Transverse colon (tissue), 4 donors: Measurements from ENCODE around the gene HCK. TPM values are rescaled to one million over a fixed set of nuclear protein-coding genes. Genes with fewer than 3 reads are reported as not detected.
A peak's percentile ranks its signal among the peaks of the same experiment; 100 is the strongest.

ENCODE experiments used
- DNase-seq: peaks from one replicate; pipeline ENCODE4 v3.0.0-alpha.2; 2019
- H3K27ac ChIP-seq, 4 donors: fragments of 200-600 bp; sonication (generic); 2 replicates each; pipeline ENCODE4 v1.5.1; 2016 to 2018; ENCODE audit warnings: inconsistent platforms in 4 of 4
- H3K27me3 ChIP-seq: fragments of 200-600 bp; sonication (generic); 2 replicates; pipeline ENCODE4 v1.5.1; 2017; ENCODE audit warnings: inconsistent platforms
- H3K36me3 ChIP-seq, 4 donors: fragments of 200-600 bp; sonication (generic); 2 replicates each; pipeline ENCODE4 v1.5.1; 2017 to 2019; ENCODE audit warnings: inconsistent platforms in 4 of 4
- H3K4me1 ChIP-seq, 4 donors: fragments of 200-600 bp; sonication (generic); 2 replicates each; pipeline ENCODE4 v1.5.1; 2017 to 2020; ENCODE audit warnings: inconsistent platforms in 4 of 4
- H3K4me3 ChIP-seq, 4 donors: fragments of 200-600 bp; sonication (generic); 1 replicate in 1 of 4; 2 replicates in 3 of 4; pipeline versions ENCODE4 v1.5.1 to v1.6.1; 2017 to 2019; ENCODE audit warnings: inconsistent platforms in 4 of 4
- H3K9me3 ChIP-seq, 2 donors: fragments of 200-600 bp; sonication (generic); 2 replicates each; pipeline ENCODE4 v1.5.1; 2017 to 2019; ENCODE audit warnings: inconsistent platforms in 2 of 2
- EP300 ChIP-seq: sonication (generic); formaldehyde crosslinking; IDR thresholded peaks from one replicate; pipeline ENCODE4 v1.6.1; 2017; ENCODE audit warnings: antibody characterized with exemption, low read depth
- POLR2A ChIP-seq: fragments of 450-650 bp; IDR thresholded peaks from one replicate; pipeline ENCODE4 v1.6.1; 2016; ENCODE audit warnings: antibody characterized with exemption, mild to moderate bottlenecking, moderate library complexity
- POLR2AphosphoS5 ChIP-seq, 3 donors: sonication (generic); formaldehyde crosslinking; IDR thresholded peaks; one replicate each; pipeline ENCODE4 v1.6.1; 2016; ENCODE audit warnings: antibody characterized with exemption in 3 of 3
- WGBS, 2 donors: methylation state at CpG; one replicate each; pipeline ENCODE4 v1.1.5; 2018; ENCODE audit warnings: low coverage in 1 of 2; 5-methylcytosine and 5-hydroxymethylcytosine counted together
- in situ Hi-C, 4 donors: fragments of 200-750 bp; cut with MboI; loops; one replicate each; pipeline versions ENCODE4 v1.15.0 to v1.15.1; 2017; ENCODE audit warnings: low sequenced_read_pairs in 3 of 4, low pct_ligation_motif_present in 1 of 4, low pct_unique_long_range_greater_than_20kb in 1 of 4
- intact Hi-C: fragments of 100-400 bp; cut with DNase I; formaldehyde crosslinking; loops from one replicate; pipeline ENCODE4 v1.15.1; 2023; ENCODE audit warnings: low total_unique reads
- total RNA-seq, 4 donors: library from RNA; depleted of rRNA; stranded (reverse); fragments of >200 nt; gene quantifications; one replicate each; pipeline ENCODE4 v1.1.0, GENCODE V29; 2016
- TF ChIP-seq, protein P1 (sequence below), 5 experiments: fragments of 200-600 bp in 3 of 5; fragments of 450-650 bp in 2 of 5; sonication (generic) in 3 of 5; IDR thresholded peaks; 1 replicate in 2 of 5; 2 replicates in 3 of 5; pipeline ENCODE4 v1.5.1; 2016 to 2017; ENCODE audit warnings: antibody characterized with exemption in 5 of 5, inconsistent platforms in 3 of 5, mild to moderate bottlenecking in 2 of 5, moderate library complexity in 1 of 5

The HCK gene
- total RNA-seq, 4 donors from 2014 or later, result 9.7 to 22.7 (median 11.7) TPM

DNA sequence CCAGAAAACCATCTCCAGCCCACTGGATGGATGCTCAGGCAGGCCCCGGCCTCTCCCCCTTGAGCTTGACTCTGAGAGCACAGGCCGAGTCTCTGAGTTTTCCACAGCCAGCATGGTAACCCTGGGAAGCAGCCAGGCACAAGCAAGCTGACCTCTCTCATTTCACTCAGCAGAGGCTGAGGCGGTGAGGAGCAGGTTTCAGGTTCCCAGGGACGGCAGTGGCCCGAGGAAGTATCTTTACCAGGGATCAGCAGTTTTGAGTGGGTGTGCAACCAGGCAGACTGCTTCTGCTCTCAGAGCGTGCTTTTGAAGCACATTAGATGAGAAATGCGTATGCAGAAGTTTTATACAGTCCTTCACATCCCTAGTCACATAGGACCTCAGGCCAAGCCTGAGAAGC is 12.6 kb downstream of the HCK start:
- intact Hi-C loops, result loop anchor here (5.0 kb wide), 1 partner anchor 473 kb away; no protein-coding TSS in a partner anchor
- no peak for DNase-seq

DNA sequence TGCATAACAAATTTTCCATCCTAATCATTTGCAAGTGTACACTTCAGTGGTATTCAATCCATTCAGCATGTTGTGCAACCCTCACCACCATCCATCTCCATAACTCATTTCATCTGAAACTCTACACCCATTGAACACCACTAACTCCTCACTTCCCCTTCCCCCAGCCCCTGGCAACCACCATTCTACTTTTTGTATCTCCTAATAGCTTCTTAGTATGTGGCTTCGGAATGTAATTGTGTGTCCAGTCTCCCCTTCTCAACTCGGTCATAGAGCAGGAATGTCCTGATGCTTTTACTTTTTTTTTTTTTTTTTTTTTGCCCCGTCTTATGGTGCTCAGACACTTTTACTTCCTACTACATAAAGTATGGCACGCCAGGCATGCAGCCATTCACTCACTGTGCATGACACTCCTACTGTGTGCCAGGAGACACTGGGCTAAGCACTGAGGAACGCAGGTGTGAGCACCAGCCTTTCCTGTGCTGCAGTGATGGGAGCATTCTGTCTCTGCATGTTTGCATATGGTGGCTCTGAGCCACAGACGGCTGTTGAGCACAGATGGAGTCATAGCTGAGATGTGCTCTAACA is 15.3 kb downstream of the HCK start:
- TF ChIP-seq POLR2AphosphoS5 (IDR thresholded peaks at IDR 0.05), result no peak
- TF ChIP-seq POLR2A, result no peak
- TF ChIP-seq, protein P1, sequence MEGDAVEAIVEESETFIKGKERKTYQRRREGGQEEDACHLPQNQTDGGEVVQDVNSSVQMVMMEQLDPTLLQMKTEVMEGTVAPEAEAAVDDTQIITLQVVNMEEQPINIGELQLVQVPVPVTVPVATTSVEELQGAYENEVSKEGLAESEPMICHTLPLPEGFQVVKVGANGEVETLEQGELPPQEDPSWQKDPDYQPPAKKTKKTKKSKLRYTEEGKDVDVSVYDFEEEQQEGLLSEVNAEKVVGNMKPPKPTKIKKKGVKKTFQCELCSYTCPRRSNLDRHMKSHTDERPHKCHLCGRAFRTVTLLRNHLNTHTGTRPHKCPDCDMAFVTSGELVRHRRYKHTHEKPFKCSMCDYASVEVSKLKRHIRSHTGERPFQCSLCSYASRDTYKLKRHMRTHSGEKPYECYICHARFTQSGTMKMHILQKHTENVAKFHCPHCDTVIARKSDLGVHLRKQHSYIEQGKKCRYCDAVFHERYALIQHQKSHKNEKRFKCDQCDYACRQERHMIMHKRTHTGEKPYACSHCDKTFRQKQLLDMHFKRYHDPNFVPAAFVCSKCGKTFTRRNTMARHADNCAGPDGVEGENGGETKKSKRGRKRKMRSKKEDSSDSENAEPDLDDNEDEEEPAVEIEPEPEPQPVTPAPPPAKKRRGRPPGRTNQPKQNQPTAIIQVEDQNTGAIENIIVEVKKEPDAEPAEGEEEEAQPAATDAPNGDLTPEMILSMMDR (IDR thresholded peaks at IDR 0.05), result no peak
- TF ChIP-seq EP300, result no peak
- intact Hi-C loops (no loop called here), in situ Hi-C loops (no loop called here)
- no peaks in the 10 kb centered on the region for H3K36me3 ChIP-seq
- H3K9me3 ChIP-seq, result no peaks in the 10 kb centered on the region
- no peaks in the 10 kb centered on the region for H3K4me1 ChIP-seq
- WGBS, 2 donors, result 62 to 72% methylated on average over 4 to 6 of the region's 6 CpGs
- H3K27ac ChIP-seq, result no peak overlapping the region
- no peak overlapping the region for H3K4me3 ChIP-seq
- H3K27me3 ChIP-seq, result peaks cover 6% of the 10 kb centered on the region
- DNase-seq, result no peak

More for the DNA sequence above, 12.6 kb downstream of the HCK start:
- TF ChIP-seq POLR2A (no peak), POLR2AphosphoS5 (IDR thresholded peaks at IDR 0.05) (no peak), EP300 (no peak)
- TF ChIP-seq, protein P1 (IDR thresholded peaks at IDR 0.05), result no peak
- Histone ChIP-seq H3K9me3 (no peaks in the 10 kb centered on the region), H3K27ac (no peak overlapping the region), H3K27me3 (peaks cover 11% of the 10 kb centered on the region), H3K4me1 (no peaks in the 10 kb centered on the region), H3K36me3 (no peaks in the 10 kb centered on the region), H3K4me3 (no peak overlapping the region)
- WGBS, 2 donors, result 76% methylated on average over 7 of the region's 7 CpGs; no CpG with 5 or more reads in 1 of the 2 donors
- in situ Hi-C loops, result no loop called here

DNA sequence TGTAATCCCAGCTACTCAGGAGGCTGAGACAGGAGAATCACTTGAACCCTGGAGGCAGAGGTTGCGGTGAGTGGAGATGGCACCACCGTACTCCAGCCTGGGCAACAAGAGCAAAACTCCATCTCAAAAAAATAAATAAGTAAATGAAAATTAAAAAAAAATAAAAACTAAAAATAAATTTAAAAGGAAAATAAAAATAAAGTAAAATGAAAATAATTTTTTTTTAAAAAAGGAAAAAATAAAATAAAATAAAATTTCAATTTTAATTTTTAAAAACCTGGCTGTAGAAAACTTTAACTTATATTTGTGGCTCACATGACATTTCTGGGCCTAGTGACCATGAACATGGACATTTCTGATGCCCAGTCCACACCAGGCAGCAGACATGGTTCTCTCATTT is 16.1 kb downstream of the HCK start:
- TF ChIP-seq, protein P1 (IDR thresholded peaks at IDR 0.05), result no peak
- TF ChIP-seq EP300 (no peak), POLR2AphosphoS5 (IDR thresholded peaks at IDR 0.05) (no peak), POLR2A (no peak)

DNA sequence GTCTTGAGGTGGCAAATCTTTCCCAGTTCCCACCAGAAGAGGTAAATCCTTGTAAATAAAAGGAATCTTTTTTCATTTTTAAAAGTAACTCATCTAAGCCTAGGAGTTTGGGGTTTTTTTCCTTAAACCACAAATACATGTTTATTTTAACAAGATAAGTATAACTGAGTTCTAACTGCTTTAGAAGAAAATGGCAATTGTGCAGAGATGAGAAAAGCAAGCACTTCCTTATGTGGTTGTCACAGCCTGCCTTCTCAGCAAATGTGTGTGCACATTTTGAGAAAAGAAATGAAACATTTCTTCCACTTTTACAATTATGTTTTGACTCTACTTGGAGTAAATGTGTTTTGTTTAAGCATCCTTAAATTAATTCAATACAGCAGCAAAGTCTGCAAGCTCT is 17.7 kb downstream of the HCK start:
- intact Hi-C loops, result no loop called here
- H3K27me3 ChIP-seq, result peaks cover 6% of the 10 kb centered on the region
- H3K27ac ChIP-seq, result no peak overlapping the region
- no peaks in the 10 kb centered on the region for H3K4me1 ChIP-seq
- in situ Hi-C loops, result no loop called here
- H3K4me3 ChIP-seq, result no peak overlapping the region
- H3K9me3 ChIP-seq, result no peaks in the 10 kb centered on the region
- TF ChIP-seq POLR2A, result no peak
- no peak for TF ChIP-seq POLR2AphosphoS5 (IDR thresholded peaks at IDR 0.05)
- no peak for TF ChIP-seq EP300
- TF ChIP-seq, protein P1 (IDR thresholded peaks at IDR 0.05), result no peak
- DNase-seq, result no peak
- no peaks in the 10 kb centered on the region for H3K36me3 ChIP-seq

More for the DNA sequence above, 16.1 kb downstream of the HCK start:
- WGBS, 2 donors, result 96 to 100% methylated on average over 2 of the region's 2 CpGs
- H3K4me3 ChIP-seq, result no peak overlapping the region
- no peak for DNase-seq
- intact Hi-C loops (no loop called here), in situ Hi-C loops (no loop called here)
- no peaks in the 10 kb centered on the region for H3K9me3 ChIP-seq
- H3K36me3 ChIP-seq, result no peaks in the 10 kb centered on the region
- H3K27ac ChIP-seq, result peak overlapping the region in 1 of 4 donors; percentile 12
- H3K27me3 ChIP-seq, result peaks cover 6% of the 10 kb centered on the region
- no peaks in the 10 kb centered on the region for H3K4me1 ChIP-seq
